Liver (tissue), 3 donors: ENCODE data around the gene HELZ2.

Source experiments
- EGR1 ChIP-seq, 2 donors: IDR thresholded peaks; 2 replicates each; pipeline ENCODE4 v1.6.1; 2016 to 2018; ENCODE audit warnings: antibody characterized with exemption in 2 of 2, low read depth in 2 of 2
- RAD21 ChIP-seq, 2 donors: IDR thresholded peaks; 2 replicates each; pipeline ENCODE4 v1.6.1; 2016; ENCODE audit warnings: antibody characterized with exemption in 2 of 2, mild to moderate bottlenecking in 2 of 2
- YY1 ChIP-seq: IDR thresholded peaks from 2 replicates; pipeline ENCODE4 v1.6.1; 2016; ENCODE audit warnings: antibody characterized with exemption, mild to moderate bottlenecking
- TF ChIP-seq, protein P1 (sequence below): fragments of 150-350 bp; IDR thresholded peaks from 2 replicates; pipeline ENCODE4 v1.5.1; 2017; ENCODE audit warnings: improper control_type of control experiment, low read depth, low read length; ENCODE audit not compliant: missing input control
- TF ChIP-seq, protein P2 (sequence below): IDR thresholded peaks from 2 replicates; pipeline ENCODE4 v1.6.1; 2016; ENCODE audit warnings: antibody characterized with exemption
- TF ChIP-seq, protein P3 (sequence below): IDR thresholded peaks from 2 replicates; pipeline ENCODE4 v1.6.1; 2016; ENCODE audit warnings: antibody characterized with exemption
- TF ChIP-seq, protein P4 (sequence below): IDR thresholded peaks from 2 replicates; pipeline ENCODE4 v1.6.1; 2016; ENCODE audit warnings: antibody characterized with exemption
- donor health status: healthy.
- donor health status: healthy.

DNA sequence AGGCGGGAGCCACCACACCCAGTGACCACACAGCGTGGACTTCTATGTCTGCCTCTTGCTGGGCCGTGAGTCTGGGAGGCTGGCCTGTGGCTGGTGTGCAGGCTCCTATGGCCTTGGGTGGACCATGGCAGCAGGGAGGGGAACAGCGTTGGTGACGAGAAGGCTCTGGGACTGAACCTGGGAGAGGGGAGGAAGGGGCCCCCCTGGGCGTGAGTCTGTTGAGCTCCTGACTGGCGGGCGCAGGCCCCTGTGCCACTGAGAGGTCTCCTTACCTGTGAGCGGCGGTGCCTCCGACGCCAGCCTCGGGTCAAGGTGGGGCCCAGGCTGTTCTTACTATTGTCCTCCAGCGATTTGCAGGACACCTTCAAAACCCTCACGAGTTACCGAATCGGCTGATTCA is 12.8 kb upstream of the HELZ2 start:
- TF ChIP-seq, protein P1, sequence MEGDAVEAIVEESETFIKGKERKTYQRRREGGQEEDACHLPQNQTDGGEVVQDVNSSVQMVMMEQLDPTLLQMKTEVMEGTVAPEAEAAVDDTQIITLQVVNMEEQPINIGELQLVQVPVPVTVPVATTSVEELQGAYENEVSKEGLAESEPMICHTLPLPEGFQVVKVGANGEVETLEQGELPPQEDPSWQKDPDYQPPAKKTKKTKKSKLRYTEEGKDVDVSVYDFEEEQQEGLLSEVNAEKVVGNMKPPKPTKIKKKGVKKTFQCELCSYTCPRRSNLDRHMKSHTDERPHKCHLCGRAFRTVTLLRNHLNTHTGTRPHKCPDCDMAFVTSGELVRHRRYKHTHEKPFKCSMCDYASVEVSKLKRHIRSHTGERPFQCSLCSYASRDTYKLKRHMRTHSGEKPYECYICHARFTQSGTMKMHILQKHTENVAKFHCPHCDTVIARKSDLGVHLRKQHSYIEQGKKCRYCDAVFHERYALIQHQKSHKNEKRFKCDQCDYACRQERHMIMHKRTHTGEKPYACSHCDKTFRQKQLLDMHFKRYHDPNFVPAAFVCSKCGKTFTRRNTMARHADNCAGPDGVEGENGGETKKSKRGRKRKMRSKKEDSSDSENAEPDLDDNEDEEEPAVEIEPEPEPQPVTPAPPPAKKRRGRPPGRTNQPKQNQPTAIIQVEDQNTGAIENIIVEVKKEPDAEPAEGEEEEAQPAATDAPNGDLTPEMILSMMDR, result no peak
- TF ChIP-seq RAD21 (IDR thresholded peaks at IDR 0.05), result no peak
- TF ChIP-seq, protein P2, sequence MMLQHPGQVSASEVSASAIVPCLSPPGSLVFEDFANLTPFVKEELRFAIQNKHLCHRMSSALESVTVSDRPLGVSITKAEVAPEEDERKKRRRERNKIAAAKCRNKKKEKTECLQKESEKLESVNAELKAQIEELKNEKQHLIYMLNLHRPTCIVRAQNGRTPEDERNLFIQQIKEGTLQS, result no peak
- no peak for TF ChIP-seq EGR1 (IDR thresholded peaks at IDR 0.05; ENCODE audit: low read depth in 2 of 2)
- TF ChIP-seq, protein P3, sequence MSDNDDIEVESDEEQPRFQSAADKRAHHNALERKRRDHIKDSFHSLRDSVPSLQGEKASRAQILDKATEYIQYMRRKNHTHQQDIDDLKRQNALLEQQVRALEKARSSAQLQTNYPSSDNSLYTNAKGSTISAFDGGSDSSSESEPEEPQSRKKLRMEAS, result no peak
- TF ChIP-seq, protein P4, sequence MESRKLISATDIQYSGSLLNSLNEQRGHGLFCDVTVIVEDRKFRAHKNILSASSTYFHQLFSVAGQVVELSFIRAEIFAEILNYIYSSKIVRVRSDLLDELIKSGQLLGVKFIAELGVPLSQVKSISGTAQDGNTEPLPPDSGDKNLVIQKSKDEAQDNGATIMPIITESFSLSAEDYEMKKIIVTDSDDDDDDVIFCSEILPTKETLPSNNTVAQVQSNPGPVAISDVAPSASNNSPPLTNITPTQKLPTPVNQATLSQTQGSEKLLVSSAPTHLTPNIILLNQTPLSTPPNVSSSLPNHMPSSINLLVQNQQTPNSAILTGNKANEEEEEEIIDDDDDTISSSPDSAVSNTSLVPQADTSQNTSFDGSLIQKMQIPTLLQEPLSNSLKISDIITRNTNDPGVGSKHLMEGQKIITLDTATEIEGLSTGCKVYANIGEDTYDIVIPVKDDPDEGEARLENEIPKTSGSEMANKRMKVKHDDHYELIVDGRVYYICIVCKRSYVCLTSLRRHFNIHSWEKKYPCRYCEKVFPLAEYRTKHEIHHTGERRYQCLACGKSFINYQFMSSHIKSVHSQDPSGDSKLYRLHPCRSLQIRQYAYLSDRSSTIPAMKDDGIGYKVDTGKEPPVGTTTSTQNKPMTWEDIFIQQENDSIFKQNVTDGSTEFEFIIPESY, result no peak
- no peak for TF ChIP-seq YY1
